Measurements from ENCODE around the gene SHLD2.
"Not testable (repeated sequence)": the region's sequence is repeated elsewhere in the genome, so short reads cannot be mapped to it uniquely, and the experiment has no call there.

SHLD2 gene

DNA sequence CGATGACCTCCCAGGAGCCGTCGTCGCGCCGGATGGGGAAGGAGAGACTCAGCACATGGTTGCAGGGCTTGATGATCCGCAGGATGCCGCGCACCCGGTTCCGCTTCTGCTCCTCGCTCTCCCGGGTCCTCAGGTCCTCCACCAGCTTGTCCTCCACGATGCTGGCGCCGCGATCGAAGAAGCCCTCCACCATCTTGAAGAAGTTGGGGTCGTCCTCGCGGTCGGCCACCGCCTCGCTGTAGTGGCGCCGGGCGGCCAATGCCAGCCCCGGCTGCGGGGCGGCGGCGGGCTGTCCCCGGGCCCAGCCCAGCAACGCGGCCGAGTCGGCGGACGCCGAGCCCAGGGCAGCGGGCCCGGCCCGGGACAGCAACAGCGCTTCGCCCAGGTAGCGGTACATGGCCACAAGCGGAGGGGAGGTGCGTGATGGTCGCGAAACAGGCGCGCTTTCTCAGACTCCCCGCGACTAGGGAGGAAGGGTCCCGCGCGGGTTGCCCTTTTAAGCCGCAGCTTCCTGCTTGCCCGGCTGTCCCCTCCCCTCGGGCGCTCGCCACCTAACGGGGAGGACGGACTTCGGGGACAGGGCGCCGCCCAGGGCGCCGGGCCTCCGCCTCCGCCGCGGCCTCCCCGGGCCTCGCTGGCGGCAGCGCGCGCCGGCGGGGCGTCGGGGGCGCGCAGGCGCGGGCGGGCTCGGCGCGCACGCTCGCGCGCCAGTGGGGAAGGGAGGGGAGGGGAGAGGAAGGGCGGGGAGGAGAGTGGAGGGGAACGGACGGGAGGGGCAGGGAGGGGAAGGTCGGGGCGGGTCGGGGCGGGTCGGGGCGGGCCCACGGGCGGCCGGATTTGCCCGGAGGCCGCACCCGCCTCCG is at the start of gene SHLD2, which contains the start of gene GLUD1:
Gene SHLD2 (plus strand): TSS at position 834 of the 863 bp plus-strand sequence. CDS start 56,149 bp downstream, outside the sequence.
Gene GLUD1 (minus strand): TSS at position 471 of the 863 bp plus-strand sequence. CDS start 74 bp downstream, at position 397.
- peak; percentile 13 for DNase-seq

GRCh38 chr10:87045434-87045938 is 49.5 kb upstream of the SHLD2 start:
- no peak for DNase-seq

DNA sequence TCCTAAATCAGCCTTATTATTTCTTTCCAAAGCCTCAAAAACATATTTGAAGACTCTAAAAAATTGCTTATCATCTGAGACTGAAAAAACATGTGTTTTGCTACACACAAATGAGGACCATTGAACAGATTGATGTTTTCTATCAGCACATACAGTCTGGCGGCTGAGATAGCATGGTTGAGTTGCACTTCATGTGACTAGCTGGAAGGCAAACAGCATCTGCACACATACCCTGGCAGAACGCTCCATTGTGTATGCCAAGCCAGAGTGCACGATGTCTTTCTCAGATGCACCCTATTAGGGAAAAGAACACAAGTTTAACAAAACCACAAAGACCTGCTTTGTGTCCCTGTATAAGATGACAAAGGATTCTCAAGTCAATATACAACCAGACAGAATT is 41.9 kb upstream of the SHLD2 start:
- no peak for DNase-seq

- DNase-seq, result no peak
These were observed 41.3 kb upstream of the SHLD2 start for GRCh38 chr10:87053577-87054181.

- DNase-seq, result no peak
These were observed 40.4 kb upstream of the SHLD2 start for GRCh38 chr10:87054373-87055295.

GRCh38 chr10:87058171-87058570 is 36.8 kb upstream of the SHLD2 start:
- no peak for DNase-seq

GRCh38 chr10:87059401-87059800 is 35.6 kb upstream of the SHLD2 start:
- no peak for DNase-seq

GRCh38 chr10:87060280-87060928 is 34.6 kb upstream of the SHLD2 start:
- DNase-seq, result no peak

GRCh38 chr10:87064651-87065050 is 30.4 kb upstream of the SHLD2 start:
- DNase-seq, result no peak

- DNase-seq, result no peak
These were observed 28.8 kb upstream of the SHLD2 start for GRCh38 chr10:87066178-87066577.

DNA sequence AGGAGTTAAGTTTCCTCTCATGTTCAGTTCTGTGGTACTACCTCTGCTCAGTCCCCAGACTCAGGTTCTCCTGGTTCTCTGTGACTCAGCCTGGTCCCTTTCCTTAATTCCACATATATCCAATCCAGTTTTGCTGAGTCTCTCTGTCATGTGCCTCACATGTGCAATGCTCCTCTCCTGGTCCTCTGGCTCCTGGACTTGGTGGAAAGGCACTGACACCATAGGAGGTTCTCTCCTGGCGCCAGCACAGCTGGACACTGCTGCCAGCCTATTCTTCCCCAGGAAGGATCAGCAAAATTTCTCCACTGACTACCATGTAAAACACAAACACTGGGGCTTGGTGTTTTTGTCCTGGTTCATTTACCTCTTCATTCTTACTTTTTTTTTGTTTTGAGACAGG is 28.1 kb upstream of the SHLD2 start:
- DNase-seq, result no peak

DNA sequence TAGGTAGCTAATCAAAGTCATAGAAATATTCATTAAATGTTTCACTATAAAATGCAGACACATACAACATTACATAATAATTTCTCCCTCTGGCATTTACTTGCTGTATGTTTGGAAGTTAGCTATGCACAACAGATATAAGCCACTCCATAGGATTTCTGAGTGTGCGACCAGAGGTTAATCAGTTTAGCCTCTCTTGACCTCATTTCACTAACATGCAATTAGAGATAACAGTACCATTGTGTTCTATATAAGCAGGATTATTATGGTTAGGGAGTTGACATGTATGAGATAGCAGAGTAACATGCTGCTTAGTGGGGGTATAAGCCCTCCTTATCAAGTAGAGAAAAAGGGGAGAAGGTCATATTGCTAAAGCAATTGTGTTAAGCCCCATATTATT is 26.7 kb upstream of the SHLD2 start:
- DNase-seq, result no peak

- no peak for DNase-seq
These were observed 22.6 kb upstream of the SHLD2 start for GRCh38 chr10:87072449-87072848.

- DNase-seq, result not testable (repeated sequence)
These were observed 18.6 kb upstream of the SHLD2 start for GRCh38 chr10:87076421-87076820.

DNA sequence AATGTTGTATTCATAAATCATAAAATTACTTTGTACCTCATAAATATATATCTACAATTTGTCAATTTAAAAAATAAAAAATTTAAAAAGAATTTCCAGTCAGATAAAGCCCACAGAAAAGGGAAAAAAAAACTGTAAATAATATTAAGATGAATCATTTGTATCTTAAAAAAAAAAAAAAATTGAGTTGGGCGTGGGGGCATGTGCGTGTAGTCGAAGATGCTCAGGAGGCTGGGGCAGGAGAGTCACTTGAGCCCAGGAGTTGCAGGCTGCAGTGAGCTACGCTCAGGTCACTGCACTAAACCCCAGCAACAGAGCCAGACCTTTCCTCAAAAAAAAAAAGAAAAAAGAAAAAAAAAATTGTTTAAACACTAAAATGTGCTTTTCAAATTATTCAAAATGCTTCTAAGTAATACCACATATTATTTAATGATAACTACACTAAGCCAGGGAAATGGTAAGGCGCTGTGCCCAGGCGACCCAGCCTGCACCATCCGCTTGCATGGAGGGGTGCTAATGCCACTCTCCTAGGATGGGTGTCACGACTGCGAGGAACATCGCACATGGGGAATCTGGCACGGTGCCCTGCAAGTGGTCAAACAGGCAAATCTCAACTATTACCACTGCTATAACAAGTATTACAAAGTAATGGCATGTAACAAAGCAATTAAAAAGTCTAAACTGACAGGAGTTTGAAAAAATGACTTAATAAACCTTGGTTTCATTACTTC is 15.7 kb upstream of the SHLD2 start:
- no peak for DNase-seq

DNA sequence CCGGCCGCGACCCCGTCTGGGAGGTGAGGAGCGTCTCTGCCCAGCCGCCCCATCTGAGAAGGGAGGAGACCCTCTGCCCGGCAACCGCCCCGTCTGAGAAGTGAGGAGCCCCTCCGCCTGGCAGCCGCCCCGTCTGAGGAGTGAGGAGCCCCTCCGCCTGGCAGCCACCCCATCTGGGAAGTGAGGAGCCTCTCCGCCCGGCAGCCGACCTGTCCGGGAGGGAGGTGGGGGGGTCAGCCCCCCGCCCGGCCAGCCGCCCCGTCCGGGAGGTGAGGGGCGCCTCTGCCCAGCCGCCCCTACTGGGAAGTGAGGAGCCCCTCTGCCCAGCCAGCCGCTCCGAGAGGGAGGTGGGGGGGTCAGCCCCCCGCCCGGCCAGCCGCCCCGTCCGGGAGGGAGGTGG is 14.4 kb upstream of the SHLD2 start:
- DNase-seq, result not testable (repeated sequence)

- not testable (repeated sequence) for DNase-seq
These were observed 13.4 kb upstream of the SHLD2 start for GRCh38 chr10:87081574-87081973.

GRCh38 chr10:87082219-87082618 is 12.8 kb upstream of the SHLD2 start:
- not testable (repeated sequence) for DNase-seq

DNA sequence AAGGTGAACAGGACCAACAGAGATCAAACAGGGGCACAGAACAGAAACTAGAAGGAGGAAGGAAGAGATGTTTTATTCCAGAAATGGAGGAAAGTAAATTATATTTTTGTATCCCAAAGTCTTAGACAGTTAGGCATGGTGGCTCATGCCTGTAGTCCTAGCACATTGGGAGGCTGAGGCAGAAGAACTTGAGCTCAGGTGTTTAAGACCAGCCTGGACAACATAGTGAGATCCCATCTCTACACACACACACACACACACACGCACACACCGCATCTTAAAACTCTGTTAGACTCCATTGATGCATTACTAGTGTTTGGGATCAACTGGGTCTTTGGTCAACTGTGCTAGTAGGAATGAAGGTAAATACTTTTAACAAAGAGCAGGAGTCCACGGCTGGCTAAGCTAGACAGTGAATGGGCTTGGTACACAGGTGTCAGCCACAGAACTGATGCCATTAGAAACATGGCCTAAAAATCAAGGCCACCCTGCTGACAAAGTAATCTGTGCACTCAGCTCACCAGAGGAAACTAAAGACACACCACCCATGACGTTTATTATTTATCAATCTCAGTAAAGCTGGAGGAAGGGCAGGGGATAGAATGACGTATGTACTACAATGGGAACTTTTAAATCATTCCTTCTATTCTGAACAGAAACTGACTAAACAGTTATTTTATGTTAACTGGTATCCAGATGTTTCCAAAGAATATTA is 11.3 kb upstream of the SHLD2 start:
- DNase-seq, result not testable (repeated sequence)

- DNase-seq, result not testable (repeated sequence)
These were observed 10.7 kb upstream of the SHLD2 start for GRCh38 chr10:87084291-87084782.

GRCh38 chr10:87085537-87085936 is 9.5 kb upstream of the SHLD2 start:
- no peak for DNase-seq

Data from NCI-H524 treated with DMSO at 0.1 percent for 48 hours (cell line).